Gastroesophageal sphincter (tissue), 4 donors: ENCODE measurements around the gene KMT2D. TPM values are rescaled to one million over a fixed set of nuclear protein-coding genes. Genes with fewer than 3 reads are reported as not detected.

ENCODE experiments used
- ATAC-seq: fragments of 150-250 bp; one replicate; pipeline ENCODE4 v1.9.1; 2016; ENCODE audit warnings: mild to moderate bottlenecking, moderate library complexity
- H3K27ac ChIP-seq, 4 donors: fragments of 200-600 bp; sonication (generic) in 3 of 4; 1 replicate in 3 of 4; 2 replicates in 1 of 4; pipeline ENCODE4 v1.5.1; 2016 to 2019
- H3K27me3 ChIP-seq: fragments of 200-600 bp; sonication (generic); one replicate; pipeline ENCODE4 v1.5.1; 2019
- H3K36me3 ChIP-seq, 2 donors: fragments of 200-600 bp; sonication (generic); one replicate each; pipeline ENCODE4 v1.5.1; 2019; ENCODE audit warnings: control low read depth in 1 of 2
- H3K4me1 ChIP-seq, 3 donors: fragments of 200-600 bp; sonication (generic); 1 replicate in 2 of 3; 2 replicates in 1 of 3; pipeline ENCODE4 v1.5.1; 2016 to 2019; ENCODE audit warnings: control low read depth in 2 of 3
- H3K4me3 ChIP-seq, 2 donors: fragments of 200-600 bp; sonication (generic); one replicate each; pipeline ENCODE4 v1.5.1; 2019; ENCODE audit warnings: mild to moderate bottlenecking in 1 of 2, moderate library complexity in 1 of 2
- H3K9me3 ChIP-seq, 3 donors: fragments of 200-600 bp; sonication (generic); one replicate each; pipeline ENCODE4 v1.5.1; 2017 to 2019; ENCODE audit warnings: control low read depth in 2 of 3
- CTCF ChIP-seq, 4 experiments: fragments of 200-600 bp in 2 of 4; fragments of 450-650 bp in 2 of 4; sonication (generic) in 1 of 4; IDR thresholded peaks; one replicate each; pipeline ENCODE4 v1.5.1; 2017 to 2019; ENCODE audit warnings: antibody characterized with exemption in 4 of 4, mild to moderate bottlenecking in 2 of 4, moderate library complexity in 2 of 4
- EP300 ChIP-seq: sonication (generic); formaldehyde crosslinking; IDR thresholded peaks from one replicate; pipeline ENCODE4 v1.6.1; 2017; ENCODE audit warnings: antibody characterized with exemption, mild to moderate bottlenecking
- POLR2A ChIP-seq, 2 donors: fragments of 450-650 bp; IDR thresholded peaks; one replicate each; pipeline ENCODE4 v1.6.1; 2017; ENCODE audit warnings: antibody characterized with exemption in 2 of 2, mild to moderate bottlenecking in 2 of 2, moderate library complexity in 1 of 2
- POLR2AphosphoS5 ChIP-seq: sonication (generic); formaldehyde crosslinking; IDR thresholded peaks from one replicate; pipeline ENCODE4 v1.6.1; 2017; ENCODE audit warnings: antibody characterized with exemption
- WGBS, 2 donors: methylation state at CpG; one replicate each; pipeline ENCODE4 v1.1.5; 2018; ENCODE audit warnings: low coverage in 1 of 2; 5-methylcytosine and 5-hydroxymethylcytosine counted together
- total RNA-seq, 4 donors: library from RNA; depleted of rRNA; stranded (reverse); fragments of >200 nt; gene quantifications; one replicate each; pipeline ENCODE4 v1.1.0, GENCODE V29; 2016

The KMT2D gene
- total RNA-seq, result 10 to 100 TPM; 23.6 to 75.0 (median 53.8) TPM

- ATAC-seq, result peak; percentile 87
- WGBS, 2 donors, result 0% methylated on average over 6 of the region's 74 CpGs; no CpG with 5 or more reads in 1 of the 2 donors
- Histone ChIP-seq H3K4me1 (peaks cover 0 to 54% (median 31%) of the 10 kb centered on the region in 3 donors), H3K36me3 (no peaks in the 10 kb centered on the region), H3K9me3 (no peaks in the 10 kb centered on the region), H3K27ac (peak within 1 kb of the TSS; percentile 49 to 99 (median 94)), H3K27me3 (no peaks in the 10 kb centered on the region), H3K4me3 (peak within 1 kb of the TSS; percentile 75 to 99)
- TF ChIP-seq CTCF (IDR thresholded peaks at IDR 0.05), result peak in 3 of 4 experiments; percentile 33 to 70 (median 53)
- peak; percentile 91 for TF ChIP-seq POLR2AphosphoS5
- no peak for TF ChIP-seq EP300
Measured at GRCh38 chr12:49060237-49061156, at the start of gene KMT2D. Gene KMT2D (minus strand): TSS chr12:49060794. CDS start chr12:49055324, 5,470 bp downstream.

GRCh38 chr12:49109641-49110463 lies 49.3 kb upstream of the KMT2D start:
- peaks cover 6 to 58% (median 46%) of the 10 kb centered on the region in 3 donors for H3K4me1 ChIP-seq
- TF ChIP-seq CTCF (IDR thresholded peaks at IDR 0.05) (no peak), POLR2A (IDR thresholded peaks at IDR 0.05) (no peak), EP300 (no peak), POLR2AphosphoS5 (no peak)

GRCh38 chr12:49108958-49109404 lies 48.4 kb upstream of the KMT2D start:
- Histone ChIP-seq H3K27me3 (no peaks in the 10 kb centered on the region), H3K9me3 (no peaks in the 10 kb centered on the region), H3K27ac (peak overlapping the region; percentile 84 to 99 (median 96)), H3K36me3 (peaks cover 0 to 29% of the 10 kb centered on the region in 2 donors), H3K4me3 (peak overlapping the region; percentile 56 to 81), H3K4me1 (peaks cover 6 to 67% (median 46%) of the 10 kb centered on the region in 3 donors)
- peak; percentile 42 for ATAC-seq
- TF ChIP-seq EP300 (no peak), POLR2AphosphoS5 (peak; percentile 84)
- WGBS, 2 donors, result 5 to 8% methylated on average over 2 to 4 of the region's 4 CpGs

More at GRCh38 chr12:49109641-49110463, 49.3 kb upstream of the KMT2D start:
- no peaks in the 10 kb centered on the region for H3K27me3 ChIP-seq
- ATAC-seq, result peak; percentile 19
- peak overlapping the region; percentile 56 to 81 for H3K4me3 ChIP-seq
- peak overlapping the region; percentile 84 to 99 (median 96) for H3K27ac ChIP-seq
- peaks cover 0 to 20% of the 10 kb centered on the region in 2 donors for H3K36me3 ChIP-seq
- no peaks in the 10 kb centered on the region for H3K9me3 ChIP-seq
- 7 to 21% methylated on average over 3 to 8 of the region's 33 CpGs for WGBS, 2 donors

GRCh38 chr12:49105504-49106084 lies 45.0 kb upstream of the KMT2D start:
- no peak overlapping the region for H3K4me3 ChIP-seq
- WGBS, 2 donors, result 70% methylated on average over 6 of the region's 9 CpGs; no CpG with 5 or more reads in 1 of the 2 donors
- no peaks in the 10 kb centered on the region for H3K27me3 ChIP-seq
- H3K36me3 ChIP-seq, result peaks cover 0 to 63% of the 10 kb centered on the region in 2 donors
- H3K9me3 ChIP-seq, result no peaks in the 10 kb centered on the region
- ATAC-seq, result no peak
- H3K4me1 ChIP-seq, result peaks cover 6 to 64% (median 40%) of the 10 kb centered on the region in 3 donors
- peak overlapping the region in 3 of 4 donors; percentile 32 to 63 (median 46) for H3K27ac ChIP-seq
- no peak for TF ChIP-seq EP300
- no peak for TF ChIP-seq CTCF (IDR thresholded peaks at IDR 0.05)
- TF ChIP-seq POLR2AphosphoS5, result no peak
- no peak for TF ChIP-seq POLR2A (IDR thresholded peaks at IDR 0.05)
